HG02938 (cell line): ENCODE results near the gene OLFM3.
A peak's percentile ranks its signal among the peaks of the same experiment; 100 is the strongest.

Experiments
- ATAC-seq: cut with Tn5 transposase; IDR thresholded peaks from one replicate; pipeline ENCODE4 v1.9.1; 2021; ENCODE audit warnings: mild to moderate bottlenecking, moderate library complexity; ENCODE audit not compliant: unreplicated experiment

OLFM3 gene

GRCh38 chr1:101852936-101853335 is 143.8 kb downstream of the OLFM3 start:
- no peak for ATAC-seq

DNA sequence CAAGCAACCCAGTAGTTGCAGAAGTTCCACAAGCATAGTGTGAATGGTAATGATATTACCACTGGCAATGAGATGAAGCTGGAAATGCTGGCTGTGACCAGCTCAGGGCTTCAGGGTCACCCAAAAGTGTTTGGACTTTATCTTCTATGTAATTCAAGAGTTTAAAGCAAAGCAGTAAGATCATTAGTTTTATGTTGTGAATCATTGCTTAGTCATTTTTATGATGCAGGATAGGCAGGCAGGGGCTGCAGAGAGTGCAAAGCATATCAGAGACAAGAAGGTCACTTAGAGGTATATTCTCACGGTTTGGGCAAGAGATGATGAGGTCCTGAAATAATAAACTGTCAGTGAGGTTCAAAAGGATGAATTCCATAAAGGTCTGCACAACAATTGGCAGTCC is 147.4 kb downstream of the OLFM3 start:
- no peak for ATAC-seq

- ATAC-seq, result no peak
These were observed 149.1 kb downstream of the OLFM3 start for GRCh38 chr1:101847626-101848025.

- no peak for ATAC-seq
These were observed 149.9 kb downstream of the OLFM3 start for GRCh38 chr1:101846820-101847219.

DNA sequence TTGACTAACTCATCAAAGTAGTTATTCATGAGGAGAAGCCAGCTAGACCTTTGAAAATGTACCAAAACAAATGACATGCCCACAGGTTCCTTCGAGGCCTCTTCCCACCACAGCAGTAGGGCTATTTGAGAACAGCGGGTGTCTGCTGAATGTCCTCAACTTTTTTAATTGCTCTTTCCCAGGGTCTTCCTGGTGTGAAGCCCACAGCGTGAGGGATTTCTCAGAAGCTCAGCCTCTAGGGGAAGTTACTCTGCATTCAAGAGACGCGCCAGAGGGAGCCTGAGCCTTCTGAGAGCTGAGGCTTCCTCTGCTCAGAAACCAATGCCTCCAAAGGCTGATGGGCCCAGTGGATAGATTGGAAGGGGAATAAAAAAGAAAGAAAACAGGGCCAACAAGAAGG is 153.6 kb downstream of the OLFM3 start:
- no peak for ATAC-seq

DNA sequence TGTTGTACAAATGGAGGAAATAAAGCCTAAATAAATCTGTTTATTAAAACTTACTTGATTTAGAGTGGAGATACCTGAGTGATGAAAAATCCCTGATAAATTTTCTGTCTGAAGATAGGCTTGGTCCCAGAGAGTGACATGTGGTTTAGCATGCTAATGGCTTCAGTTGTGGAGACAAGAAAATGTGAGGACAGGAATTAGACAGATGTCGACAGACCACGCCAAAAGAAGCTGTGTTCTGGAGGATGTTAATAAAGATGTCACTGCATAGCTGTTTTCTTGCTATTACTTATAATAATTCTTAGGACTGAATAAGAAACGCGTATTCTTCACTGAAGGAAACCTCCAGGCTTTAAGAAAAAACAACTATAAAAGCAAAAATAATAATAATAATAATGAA is 154.9 kb downstream of the OLFM3 start:
- ATAC-seq, result no peak

DNA sequence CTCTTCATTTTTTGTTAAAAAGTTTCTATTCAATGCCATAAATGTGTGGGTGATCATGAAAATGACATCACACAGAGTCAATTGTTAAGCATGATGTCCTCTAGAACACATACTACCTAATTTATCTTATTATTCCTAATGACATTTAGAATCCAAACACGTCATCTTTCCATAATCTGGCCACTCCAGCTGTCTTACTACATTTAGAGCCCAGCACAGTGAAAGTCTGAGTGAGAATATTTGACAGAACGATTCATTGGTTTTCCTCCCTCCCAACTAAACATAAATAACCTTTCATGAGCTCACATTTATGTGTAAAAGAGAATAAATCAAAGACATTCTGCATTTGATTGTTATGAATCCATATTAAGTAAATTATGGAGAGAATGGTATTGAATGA is 160.7 kb downstream of the OLFM3 start:
- no peak for ATAC-seq

DNA sequence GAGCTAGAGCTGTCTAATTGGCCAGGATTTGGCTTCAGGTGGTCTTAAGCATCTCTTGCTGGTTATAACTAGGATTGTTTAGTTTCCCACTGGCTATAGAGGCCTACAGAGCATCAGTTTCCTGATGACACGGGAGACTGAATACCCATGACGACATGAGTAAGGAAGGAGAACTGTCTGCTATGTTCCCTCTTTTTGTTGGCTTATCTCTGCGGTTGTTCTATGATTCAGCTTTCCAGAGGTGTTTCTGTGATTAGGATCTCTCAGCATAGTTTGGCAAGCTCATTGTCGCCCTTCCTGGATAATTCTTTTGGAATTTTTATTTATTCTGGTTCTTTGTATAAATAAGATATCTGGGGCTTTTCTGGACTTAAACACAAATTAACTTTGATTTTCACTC is 163.4 kb downstream of the OLFM3 start:
- ATAC-seq, result no peak

- ATAC-seq, result no peak
These were observed 170.3 kb downstream of the OLFM3 start for GRCh38 chr1:101826416-101826815.

GRCh38 chr1:101820071-101820470 is 176.7 kb downstream of the OLFM3 start:
- no peak for ATAC-seq

- no peak for ATAC-seq
These were observed 180.5 kb downstream of the OLFM3 start for GRCh38 chr1:101816262-101816661.

GRCh38 chr1:101798417-101798816 is 198.3 kb downstream of the OLFM3 start:
- no peak for ATAC-seq

DNA sequence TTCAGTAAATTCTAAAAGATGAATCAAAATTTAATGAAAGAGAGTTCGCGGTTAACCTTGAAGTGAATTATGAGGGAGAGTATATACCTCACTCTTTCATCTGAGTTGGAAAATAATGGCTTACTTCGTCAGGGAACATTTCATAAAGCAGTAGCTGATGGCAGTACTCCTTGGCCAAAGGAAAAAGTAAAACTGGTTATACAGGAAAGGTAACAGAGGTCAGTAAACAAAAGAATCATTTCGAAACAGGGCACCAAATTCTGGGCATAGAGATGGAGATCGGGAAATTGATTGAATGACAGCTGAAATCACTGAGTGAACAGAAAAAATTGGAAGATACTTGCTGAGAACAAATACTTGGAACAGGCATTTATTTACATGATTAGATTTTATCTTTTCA is 199.0 kb downstream of the OLFM3 start:
- no peak for ATAC-seq

- no peak for ATAC-seq
These were observed 215.4 kb downstream of the OLFM3 start for GRCh38 chr1:101781201-101781831.

DNA sequence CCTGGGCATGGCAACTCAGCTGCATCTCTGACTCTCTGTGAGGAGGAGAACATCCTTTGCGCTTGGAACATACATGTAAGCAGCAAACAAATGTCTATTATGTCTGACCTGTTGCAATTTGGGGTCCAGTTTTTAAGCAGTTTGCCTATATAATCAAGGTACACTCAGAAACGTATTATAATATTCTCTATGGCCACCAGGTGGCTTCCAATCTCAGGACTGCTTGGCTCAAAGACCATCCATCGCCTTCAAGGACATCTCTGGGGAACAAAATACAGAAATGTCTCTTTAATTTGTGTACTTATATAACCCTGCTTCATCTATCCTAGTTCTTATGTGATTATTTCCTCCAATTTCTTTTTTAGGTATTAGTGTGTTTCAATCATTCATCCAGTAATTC is 227.2 kb downstream of the OLFM3 start:
- peak; percentile 86 for ATAC-seq

- ATAC-seq, result no peak
These were observed 238.7 kb downstream of the OLFM3 start for GRCh38 chr1:101757985-101758384.

DNA sequence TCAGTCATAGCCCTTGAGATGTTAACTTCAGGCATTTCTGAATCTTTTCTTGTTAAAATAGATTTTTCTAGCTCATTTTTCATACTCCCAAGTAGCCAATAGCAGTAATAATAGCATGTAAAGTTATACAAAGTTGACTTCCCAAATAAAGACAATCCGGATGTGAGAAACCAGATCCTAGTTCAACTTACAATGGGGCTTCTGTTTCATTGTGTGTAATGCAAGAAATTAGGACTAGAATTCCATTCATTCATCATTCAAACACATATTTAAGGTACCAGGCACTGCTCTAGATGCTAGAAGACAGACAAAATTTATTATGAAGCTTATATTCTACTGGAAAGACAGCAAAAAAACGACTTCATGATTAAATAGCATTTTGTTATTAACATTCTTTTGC is 240.3 kb downstream of the OLFM3 start:
- no peak for ATAC-seq
